ENCODE measurements around the gene MAP3K19.

DNA sequence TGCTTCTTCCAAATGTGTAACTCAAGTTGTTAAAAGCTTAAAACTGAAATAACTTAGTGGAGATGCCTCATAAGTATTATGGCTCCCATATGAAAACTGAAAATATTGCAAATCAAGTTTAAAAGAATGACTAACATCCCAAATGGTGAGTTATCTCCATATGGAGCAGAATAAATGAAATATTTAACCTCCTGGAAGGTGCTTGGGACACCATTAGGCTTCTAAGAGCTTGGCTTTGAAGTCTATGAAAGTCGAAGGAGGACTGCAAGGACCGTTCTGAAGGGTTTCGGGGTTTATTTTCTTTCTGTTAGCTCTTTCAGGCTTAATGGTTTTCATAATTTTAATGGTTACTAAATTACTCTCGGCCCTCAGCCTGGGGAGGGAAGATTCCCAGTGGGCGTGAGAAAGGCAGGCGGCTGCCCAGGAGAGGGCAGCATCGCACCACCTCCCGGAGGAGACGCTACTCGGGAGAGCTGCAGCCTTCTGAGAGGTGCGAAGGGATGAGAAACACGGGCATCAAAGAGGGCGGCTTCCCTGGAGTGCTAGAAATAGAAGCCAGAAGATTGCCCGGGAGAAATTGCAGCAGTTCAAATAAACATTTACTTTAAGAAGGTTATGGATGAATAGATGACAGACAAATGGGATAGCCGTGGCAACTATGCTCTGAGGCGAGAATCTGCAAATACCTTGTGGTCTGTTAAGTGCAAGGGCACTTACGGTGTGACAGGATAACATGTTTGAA lies 43.1 kb downstream of the MAP3K19 start:
- TF ChIP-seq ZNF317 (CRISPR knock-in tag; IDR thresholded peaks at IDR 0.05; ENCODE audit: borderline replicate concordance, low read depth) (no peak), NR3C1 (CRISPR knock-in tag; conservative IDR thresholded peaks at IDR 0.05; ENCODE audit: low read depth) (no peak), NR2C2 (CRISPR knock-in tag; IDR thresholded peaks at IDR 0.05) (no peak), TCF7 (CRISPR knock-in tag; IDR thresholded peaks at IDR 0.05; ENCODE audit: low read depth) (no peak), ZNF219 (CRISPR knock-in tag; IDR thresholded peaks at IDR 0.05; ENCODE audit: borderline replicate concordance) (no peak), FOXP1 (CRISPR knock-in tag; IDR thresholded peaks at IDR 0.05; ENCODE audit: borderline replicate concordance) (no peak), KAT7 (CRISPR knock-in tag; IDR thresholded peaks at IDR 0.05; ENCODE audit: borderline replicate concordance) (no peak), ZNF138 (CRISPR knock-in tag; conservative IDR thresholded peaks at IDR 0.05) (no peak)
- TF ChIP-seq, protein P1, sequence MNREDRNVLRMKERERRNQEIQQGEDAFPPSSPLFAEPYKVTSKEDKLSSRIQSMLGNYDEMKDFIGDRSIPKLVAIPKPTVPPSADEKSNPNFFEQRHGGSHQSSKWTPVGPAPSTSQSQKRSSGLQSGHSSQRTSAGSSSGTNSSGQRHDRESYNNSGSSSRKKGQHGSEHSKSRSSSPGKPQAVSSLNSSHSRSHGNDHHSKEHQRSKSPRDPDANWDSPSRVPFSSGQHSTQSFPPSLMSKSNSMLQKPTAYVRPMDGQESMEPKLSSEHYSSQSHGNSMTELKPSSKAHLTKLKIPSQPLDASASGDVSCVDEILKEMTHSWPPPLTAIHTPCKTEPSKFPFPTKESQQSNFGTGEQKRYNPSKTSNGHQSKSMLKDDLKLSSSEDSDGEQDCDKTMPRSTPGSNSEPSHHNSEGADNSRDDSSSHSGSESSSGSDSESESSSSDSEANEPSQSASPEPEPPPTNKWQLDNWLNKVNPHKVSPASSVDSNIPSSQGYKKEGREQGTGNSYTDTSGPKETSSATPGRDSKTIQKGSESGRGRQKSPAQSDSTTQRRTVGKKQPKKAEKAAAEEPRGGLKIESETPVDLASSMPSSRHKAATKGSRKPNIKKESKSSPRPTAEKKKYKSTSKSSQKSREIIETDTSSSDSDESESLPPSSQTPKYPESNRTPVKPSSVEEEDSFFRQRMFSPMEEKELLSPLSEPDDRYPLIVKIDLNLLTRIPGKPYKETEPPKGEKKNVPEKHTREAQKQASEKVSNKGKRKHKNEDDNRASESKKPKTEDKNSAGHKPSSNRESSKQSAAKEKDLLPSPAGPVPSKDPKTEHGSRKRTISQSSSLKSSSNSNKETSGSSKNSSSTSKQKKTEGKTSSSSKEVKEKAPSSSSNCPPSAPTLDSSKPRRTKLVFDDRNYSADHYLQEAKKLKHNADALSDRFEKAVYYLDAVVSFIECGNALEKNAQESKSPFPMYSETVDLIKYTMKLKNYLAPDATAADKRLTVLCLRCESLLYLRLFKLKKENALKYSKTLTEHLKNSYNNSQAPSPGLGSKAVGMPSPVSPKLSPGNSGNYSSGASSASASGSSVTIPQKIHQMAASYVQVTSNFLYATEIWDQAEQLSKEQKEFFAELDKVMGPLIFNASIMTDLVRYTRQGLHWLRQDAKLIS (CRISPR knock-in tag; IDR thresholded peaks at IDR 0.05; ENCODE audit: borderline replicate concordance), result no peak
- TF ChIP-seq, protein P2, sequence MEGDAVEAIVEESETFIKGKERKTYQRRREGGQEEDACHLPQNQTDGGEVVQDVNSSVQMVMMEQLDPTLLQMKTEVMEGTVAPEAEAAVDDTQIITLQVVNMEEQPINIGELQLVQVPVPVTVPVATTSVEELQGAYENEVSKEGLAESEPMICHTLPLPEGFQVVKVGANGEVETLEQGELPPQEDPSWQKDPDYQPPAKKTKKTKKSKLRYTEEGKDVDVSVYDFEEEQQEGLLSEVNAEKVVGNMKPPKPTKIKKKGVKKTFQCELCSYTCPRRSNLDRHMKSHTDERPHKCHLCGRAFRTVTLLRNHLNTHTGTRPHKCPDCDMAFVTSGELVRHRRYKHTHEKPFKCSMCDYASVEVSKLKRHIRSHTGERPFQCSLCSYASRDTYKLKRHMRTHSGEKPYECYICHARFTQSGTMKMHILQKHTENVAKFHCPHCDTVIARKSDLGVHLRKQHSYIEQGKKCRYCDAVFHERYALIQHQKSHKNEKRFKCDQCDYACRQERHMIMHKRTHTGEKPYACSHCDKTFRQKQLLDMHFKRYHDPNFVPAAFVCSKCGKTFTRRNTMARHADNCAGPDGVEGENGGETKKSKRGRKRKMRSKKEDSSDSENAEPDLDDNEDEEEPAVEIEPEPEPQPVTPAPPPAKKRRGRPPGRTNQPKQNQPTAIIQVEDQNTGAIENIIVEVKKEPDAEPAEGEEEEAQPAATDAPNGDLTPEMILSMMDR (IDR thresholded peaks at IDR 0.05), result peak; percentile 75; the same call in 1 of the 2 replicates
- TF ChIP-seq, protein P3, sequence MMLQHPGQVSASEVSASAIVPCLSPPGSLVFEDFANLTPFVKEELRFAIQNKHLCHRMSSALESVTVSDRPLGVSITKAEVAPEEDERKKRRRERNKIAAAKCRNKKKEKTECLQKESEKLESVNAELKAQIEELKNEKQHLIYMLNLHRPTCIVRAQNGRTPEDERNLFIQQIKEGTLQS (CRISPR knock-in tag; conservative IDR thresholded peaks at IDR 0.05), result no peak
- TF ChIP-seq, protein P4, sequence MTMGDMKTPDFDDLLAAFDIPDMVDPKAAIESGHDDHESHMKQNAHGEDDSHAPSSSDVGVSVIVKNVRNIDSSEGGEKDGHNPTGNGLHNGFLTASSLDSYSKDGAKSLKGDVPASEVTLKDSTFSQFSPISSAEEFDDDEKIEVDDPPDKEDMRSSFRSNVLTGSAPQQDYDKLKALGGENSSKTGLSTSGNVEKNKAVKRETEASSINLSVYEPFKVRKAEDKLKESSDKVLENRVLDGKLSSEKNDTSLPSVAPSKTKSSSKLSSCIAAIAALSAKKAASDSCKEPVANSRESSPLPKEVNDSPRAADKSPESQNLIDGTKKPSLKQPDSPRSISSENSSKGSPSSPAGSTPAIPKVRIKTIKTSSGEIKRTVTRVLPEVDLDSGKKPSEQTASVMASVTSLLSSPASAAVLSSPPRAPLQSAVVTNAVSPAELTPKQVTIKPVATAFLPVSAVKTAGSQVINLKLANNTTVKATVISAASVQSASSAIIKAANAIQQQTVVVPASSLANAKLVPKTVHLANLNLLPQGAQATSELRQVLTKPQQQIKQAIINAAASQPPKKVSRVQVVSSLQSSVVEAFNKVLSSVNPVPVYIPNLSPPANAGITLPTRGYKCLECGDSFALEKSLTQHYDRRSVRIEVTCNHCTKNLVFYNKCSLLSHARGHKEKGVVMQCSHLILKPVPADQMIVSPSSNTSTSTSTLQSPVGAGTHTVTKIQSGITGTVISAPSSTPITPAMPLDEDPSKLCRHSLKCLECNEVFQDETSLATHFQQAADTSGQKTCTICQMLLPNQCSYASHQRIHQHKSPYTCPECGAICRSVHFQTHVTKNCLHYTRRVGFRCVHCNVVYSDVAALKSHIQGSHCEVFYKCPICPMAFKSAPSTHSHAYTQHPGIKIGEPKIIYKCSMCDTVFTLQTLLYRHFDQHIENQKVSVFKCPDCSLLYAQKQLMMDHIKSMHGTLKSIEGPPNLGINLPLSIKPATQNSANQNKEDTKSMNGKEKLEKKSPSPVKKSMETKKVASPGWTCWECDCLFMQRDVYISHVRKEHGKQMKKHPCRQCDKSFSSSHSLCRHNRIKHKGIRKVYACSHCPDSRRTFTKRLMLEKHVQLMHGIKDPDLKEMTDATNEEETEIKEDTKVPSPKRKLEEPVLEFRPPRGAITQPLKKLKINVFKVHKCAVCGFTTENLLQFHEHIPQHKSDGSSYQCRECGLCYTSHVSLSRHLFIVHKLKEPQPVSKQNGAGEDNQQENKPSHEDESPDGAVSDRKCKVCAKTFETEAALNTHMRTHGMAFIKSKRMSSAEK (CRISPR knock-in tag; IDR thresholded peaks at IDR 0.05; ENCODE audit: borderline replicate concordance), result no peak
- TF ChIP-seq, protein P5, sequence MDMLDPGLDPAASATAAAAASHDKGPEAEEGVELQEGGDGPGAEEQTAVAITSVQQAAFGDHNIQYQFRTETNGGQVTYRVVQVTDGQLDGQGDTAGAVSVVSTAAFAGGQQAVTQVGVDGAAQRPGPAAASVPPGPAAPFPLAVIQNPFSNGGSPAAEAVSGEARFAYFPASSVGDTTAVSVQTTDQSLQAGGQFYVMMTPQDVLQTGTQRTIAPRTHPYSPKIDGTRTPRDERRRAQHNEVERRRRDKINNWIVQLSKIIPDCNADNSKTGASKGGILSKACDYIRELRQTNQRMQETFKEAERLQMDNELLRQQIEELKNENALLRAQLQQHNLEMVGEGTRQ (CRISPR knock-in tag; IDR thresholded peaks at IDR 0.05), result no peak

Measured in WTC11 (cell line).